ENCODE results near the gene HM13.
"Not testable (repeated sequence)": the region's sequence is repeated elsewhere in the genome, so short reads cannot be mapped to it uniquely, and the experiment has no call there.

Gene HM13

GRCh38 chr20:31568041-31568731, 53.9 kb downstream of the HM13 start:
- no peak for DNase-seq

DNA sequence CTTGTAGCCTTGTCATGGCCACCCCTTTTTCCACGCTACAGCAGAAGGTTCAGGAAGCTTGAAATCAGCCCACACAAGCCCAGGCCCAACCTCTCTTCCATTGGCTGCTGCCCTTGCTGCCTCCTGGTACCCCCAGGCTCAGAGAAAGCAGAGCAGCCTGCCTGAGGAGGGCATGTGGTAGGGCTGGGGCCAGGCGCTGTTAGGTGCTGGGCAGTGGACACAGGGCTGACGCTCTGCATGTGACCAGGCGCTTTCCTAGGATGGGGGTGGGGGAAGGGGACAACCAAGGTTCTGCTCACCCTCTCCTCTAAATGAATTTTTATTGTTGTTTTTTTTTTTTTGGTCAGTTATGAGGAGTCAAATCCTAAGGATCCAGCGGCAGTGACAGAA, 54.5 kb downstream of the HM13 start:
- no peak for DNase-seq

DNA sequence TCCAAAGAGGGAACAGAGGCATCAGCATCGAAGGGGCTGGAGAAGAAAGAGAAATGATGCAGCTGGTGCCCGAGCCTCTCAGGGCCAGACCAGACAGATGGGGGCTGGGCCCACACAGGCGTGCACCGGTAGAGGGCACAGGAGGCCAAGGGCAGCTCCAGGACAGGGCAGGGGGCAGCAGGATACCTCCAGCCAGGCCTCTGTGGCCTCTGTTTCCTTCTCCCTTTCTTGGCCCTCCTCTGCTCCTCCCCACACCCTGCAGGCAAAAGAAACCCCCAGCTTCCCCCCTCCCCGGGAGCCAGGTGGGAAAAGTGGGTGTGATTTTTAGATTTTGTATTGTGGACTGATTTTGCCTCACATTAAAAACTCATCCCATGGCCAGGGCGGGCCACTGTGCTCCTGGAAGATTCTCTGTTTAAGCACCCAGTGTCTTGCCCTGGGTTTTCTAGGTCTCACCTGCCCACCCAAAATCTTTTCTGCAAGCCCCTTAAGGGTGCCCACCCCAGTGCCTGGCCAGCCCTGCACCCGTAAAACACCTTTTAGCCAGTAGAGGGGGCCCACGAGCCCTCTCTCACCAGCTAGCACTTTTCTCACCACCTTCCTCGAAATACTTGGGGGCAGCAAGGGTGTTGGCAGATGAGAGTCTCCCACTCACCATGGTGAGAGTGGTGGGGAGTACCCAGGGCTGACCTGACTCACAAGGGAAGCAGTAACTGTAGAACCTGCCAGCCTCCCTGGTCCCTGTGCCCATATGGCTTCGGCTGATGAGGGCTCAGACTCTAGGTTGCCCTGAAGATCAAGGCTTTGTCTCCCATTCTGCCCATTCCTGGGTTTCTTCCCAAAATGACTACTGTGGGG, 55.1 kb downstream of the HM13 start:
- peak; percentile 43 for DNase-seq

DNA sequence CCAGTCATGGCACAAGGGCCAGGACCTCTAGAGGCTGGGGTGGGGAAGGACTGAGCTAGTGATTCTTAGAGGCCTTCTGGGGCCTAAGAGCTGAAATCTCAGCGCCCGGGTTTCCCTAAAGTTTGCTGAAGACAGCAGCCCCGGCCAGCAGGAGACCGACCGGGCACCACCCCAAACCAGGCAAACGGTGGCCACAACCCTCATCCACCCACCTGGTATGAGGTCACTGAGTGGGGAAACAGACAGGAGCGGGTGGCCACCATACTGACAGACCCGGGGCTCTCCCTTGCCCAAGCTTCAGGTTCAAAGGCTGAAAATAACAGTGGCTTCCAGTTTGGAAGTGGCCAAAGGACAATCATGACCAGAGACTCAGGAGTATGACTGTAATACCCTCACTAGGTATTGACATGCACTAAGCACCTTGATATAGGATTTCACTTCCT, 55.8 kb downstream of the HM13 start:
- no peak for DNase-seq

- peak; percentile 38 for DNase-seq
Observed at GRCh38 chr20:31570735-31571617, 56.7 kb downstream of the HM13 start.

GRCh38 chr20:31572042-31572700, 57.9 kb downstream of the HM13 start:
- peak; percentile 51 for DNase-seq

- DNase-seq: peak; percentile 100
Observed at GRCh38 chr20:31572701-31573554, 58.7 kb downstream of the HM13 start.

DNA sequence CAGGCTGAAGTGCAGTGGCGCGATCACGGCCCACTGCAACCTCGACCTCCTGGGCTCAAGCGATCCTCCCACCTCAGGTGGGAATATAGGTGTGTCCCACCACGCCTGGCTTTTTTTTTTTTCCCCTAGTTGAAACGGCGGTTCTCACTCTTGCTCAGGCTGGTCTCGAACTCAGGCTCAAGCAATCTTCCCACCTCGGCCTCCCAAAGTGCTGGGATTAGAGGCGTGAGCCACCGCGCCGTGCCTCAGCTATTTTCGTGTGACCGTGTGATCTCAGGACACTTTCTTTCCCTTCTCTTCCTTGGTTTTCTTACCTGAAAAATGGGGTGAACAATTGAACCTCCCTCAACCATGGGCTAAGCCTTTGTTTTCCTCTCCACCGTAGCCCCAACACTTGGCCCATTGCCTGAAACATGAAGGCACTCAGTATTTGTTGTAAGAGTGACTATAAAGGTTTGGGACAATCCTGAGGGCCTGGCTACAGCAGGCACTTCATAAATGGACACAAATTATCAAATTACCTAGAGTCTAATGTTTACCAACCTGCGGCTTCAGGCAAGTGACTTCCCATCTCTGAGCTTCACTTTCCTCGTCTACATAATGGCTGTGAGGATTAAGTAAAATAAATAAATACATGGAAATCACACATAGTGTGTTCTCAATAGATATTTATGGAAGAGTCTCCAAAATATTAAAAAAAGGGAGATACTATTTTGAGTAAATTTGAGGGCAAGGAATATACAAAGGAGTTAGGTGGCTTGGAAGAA, 59.5 kb downstream of the HM13 start:
- peak; percentile 81 for DNase-seq

DNA sequence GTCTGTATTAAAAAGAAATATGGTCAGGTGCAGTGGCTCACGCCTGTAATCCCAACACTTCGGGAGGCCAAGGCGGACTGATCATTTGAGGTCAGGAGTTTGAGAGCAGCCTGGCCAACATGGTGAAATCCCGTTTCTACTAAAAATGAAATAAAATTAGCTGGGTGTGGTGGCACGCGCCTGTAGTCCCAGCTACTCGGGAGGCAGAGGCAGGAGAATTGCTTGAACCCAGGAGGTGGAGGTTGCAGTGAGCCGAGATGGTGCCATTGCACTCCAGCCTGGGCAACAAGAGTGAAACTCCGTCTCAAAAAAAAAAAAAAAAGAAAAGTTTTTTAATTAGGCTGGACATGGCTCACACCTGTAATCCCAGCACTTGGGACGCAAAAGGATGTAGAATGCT, 60.7 kb downstream of the HM13 start:
- DNase-seq: not testable (repeated sequence)

- no peak for DNase-seq
Observed at GRCh38 chr20:31576751-31577150, 62.5 kb downstream of the HM13 start.

DNA sequence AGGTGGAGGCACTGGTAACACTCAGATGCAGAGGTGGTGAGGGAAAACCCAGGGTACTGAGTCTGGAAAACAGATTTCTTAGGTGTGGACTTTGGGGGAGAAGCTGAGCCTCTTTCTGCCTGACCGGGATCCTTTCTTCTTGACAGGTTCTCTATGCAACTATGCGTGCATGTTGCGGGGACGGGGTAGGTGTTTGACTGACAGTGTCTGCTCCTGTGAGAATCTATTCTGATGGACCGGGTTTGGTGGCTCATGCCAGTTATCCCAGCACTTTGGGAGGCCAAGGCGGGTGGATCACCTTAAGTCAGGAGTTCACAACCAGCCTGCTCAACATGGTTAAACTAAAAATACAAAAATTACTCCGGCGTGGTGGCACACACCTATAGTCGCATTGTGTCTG, 63.0 kb downstream of the HM13 start:
- no peak for DNase-seq

GRCh38 chr20:31578448-31579138, 64.4 kb downstream of the HM13 start:
- no peak for DNase-seq

DNA sequence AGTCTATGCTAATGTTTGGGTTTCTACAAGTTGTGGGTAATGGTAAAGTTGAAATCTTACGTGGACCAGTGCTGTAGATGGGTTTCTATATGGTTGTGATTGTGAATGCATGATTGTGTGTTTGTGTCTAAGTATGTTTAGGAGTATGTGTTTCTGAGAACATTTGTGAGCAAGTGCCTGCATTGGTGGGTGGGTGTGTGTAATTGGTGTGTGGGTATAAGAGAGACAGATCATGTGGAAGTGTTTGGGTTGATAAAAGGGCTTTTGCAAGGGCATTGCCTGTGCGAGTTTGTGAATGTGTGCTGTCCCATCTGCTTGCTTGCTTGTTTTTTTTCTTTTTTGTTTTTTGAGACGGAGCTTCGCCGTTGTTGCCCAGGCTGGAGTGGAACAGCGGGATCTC, 65.0 kb downstream of the HM13 start:
- DNase-seq: no peak

GRCh38 chr20:31579941-31580651, 65.9 kb downstream of the HM13 start:
- DNase-seq: not testable (repeated sequence)

DNA sequence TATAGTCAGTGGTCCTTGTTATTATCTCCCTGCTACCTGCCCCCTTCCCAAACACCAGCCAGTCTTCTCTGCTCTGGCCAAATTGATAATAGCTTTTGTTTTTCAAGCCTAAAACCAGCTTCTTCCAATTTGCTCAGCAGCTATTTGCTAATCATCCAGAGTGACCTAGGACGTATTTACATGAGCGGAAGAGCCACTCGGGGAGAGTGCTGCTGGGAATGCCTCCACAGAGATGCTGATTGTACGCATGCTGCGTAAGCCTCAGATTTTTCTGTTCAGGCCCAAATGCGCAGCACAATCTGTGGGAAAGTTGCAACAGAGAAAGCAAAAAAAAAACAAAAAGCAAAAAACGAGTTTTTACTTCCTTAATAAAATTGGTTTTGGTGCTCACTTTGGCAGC, 66.5 kb downstream of the HM13 start:
- no peak for DNase-seq

DNA sequence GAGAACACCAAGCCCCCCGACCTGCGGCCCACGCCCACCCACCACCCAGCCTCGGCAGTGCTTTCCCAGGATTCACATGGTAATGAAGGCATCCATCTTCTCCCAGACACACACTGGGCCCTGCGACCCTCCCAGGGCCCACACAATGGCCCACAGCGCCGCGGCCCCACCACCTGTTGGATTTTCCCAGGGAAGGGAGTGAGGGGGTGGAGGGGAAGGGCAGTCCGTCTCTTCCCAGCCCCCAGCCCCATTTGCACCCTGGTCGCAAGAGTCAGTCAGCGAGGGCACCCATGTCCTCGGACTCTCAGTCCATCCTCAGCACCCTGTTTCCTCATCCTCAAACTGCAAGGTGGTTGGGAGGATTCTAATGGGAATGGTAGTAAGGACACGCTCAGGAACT, 67.1 kb downstream of the HM13 start:
- DNase-seq: no peak

DNA sequence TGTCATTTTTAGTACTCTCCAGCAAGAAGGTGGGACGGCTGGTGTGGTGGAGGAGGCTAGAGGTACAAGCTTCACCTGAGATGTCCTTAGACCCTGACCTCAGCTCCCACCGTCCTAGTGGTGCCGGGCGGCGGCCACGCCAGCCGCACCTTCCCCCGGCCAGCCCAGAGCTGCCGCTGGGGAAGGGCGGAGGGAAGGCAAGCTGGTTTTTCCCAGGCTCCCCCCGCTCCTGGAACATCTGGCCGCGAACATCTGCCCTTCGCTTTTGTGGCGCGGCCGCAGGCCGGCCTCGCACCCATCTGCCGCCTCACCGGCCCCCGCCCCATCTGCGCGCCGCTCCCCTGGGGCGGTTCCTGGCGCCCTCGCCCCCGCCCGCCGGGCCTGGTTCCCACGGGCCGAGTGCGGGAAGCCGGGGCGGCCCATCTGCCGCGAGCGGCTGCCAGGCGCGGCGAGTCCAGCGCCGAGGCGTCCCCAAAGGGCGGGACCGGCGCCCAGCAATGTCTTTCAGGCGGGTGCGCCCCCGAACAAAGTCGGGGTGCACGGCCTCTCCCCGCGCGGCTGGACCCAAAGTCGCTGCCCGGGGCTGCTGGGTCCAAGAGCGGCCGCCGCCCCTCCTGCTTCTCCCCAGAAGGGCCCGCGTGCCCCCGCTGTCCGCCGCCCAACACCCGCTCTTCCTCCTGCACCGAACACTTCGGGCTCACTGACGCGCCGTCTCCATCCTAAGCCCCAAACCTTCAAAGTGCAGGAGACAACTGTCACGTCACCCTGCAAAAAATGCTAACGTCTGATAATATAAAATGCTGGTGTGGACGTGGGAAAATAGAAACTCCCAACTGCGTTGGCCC, 73.5 kb downstream of the HM13 start:
- no peak for DNase-seq

DNA sequence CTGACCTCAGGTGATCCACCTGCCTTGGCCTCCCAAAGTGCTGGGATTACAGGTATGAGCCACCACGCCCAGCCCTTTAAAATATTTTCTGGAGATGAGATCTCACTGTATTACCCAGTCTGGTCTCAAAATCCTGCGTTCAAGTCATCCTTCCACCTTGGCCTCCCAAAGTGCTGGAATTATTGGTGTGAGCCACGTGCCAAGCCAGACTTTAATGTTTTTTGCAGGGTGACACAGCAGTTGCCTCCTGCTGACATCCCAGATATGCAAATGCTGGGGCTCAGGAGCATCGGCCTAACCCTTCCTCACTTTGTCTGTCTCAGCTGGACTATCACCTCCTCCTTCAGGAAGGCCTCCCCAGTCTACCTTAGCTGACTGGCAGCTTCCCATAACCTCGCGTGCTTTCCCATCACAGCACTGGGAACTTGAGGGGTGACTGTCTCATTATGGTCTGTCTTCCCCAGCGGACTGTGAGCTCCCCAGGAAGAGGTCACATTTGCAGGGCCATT, 76.5 kb downstream of the HM13 start:
- DNase-seq: no peak
